Loucy (cell line): ENCODE data around the gene COL26A1.

Experiments used
- EZH2phosphoT487 ChIP-seq: fragments of 200-600 bp; IDR thresholded peaks from 2 replicates; pipeline ENCODE4 v1.6.1; 2018; ENCODE audit warnings: antibody characterized with exemption, mild to moderate bottlenecking, moderate library complexity, borderline replicate concordance
- TF ChIP-seq, protein P1 (sequence below): fragments of 200-600 bp; sonication (generic); conservative IDR thresholded peaks from 2 replicates; pipeline ENCODE4 v1.5.1; 2014; ENCODE audit warnings: mild to moderate bottlenecking, antibody characterized with exemption, low read length

DNA sequence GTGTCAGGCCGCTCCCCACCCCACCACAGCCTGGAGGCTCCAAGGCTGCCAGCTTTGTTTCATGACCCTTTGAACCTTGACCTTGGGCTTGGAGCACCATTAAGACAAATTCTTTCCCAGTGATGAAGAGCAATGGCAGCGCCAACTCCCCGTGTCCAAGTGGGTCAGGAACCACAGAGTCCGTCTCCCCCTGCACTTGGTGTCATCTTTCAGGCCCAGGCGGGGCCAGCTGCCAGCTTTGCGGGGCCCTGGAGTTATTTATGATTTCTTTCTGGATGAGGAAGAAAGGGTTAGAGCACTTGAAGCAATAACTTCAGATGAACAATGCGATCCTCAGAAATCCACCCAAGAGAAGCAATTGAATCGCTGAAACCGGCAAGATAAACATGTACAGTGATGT lies 155.7 kb downstream of the COL26A1 start:
- TF ChIP-seq, protein P1, sequence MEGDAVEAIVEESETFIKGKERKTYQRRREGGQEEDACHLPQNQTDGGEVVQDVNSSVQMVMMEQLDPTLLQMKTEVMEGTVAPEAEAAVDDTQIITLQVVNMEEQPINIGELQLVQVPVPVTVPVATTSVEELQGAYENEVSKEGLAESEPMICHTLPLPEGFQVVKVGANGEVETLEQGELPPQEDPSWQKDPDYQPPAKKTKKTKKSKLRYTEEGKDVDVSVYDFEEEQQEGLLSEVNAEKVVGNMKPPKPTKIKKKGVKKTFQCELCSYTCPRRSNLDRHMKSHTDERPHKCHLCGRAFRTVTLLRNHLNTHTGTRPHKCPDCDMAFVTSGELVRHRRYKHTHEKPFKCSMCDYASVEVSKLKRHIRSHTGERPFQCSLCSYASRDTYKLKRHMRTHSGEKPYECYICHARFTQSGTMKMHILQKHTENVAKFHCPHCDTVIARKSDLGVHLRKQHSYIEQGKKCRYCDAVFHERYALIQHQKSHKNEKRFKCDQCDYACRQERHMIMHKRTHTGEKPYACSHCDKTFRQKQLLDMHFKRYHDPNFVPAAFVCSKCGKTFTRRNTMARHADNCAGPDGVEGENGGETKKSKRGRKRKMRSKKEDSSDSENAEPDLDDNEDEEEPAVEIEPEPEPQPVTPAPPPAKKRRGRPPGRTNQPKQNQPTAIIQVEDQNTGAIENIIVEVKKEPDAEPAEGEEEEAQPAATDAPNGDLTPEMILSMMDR: no peak
- no peak for TF ChIP-seq EZH2phosphoT487
